Prostate gland (tissue), 2 donors: ENCODE data around the gene ZNF837.
A peak's percentile ranks its signal among the peaks of the same experiment; 100 is the strongest.

Experiments used
- CTCF ChIP-seq, 4 experiments: fragments of 200-600 bp in 2 of 4; fragments of 450-650 bp in 2 of 4; sonication (generic) in 2 of 4; IDR thresholded peaks; 1 replicate in 3 of 4; 2 replicates in 1 of 4; pipeline ENCODE4 v1.5.1; 2016 to 2019; ENCODE audit warnings: antibody characterized with exemption in 4 of 4, mild to moderate bottlenecking in 2 of 4, moderate library complexity in 2 of 4
- POLR2A ChIP-seq: fragments of 450-650 bp; IDR thresholded peaks from one replicate; pipeline ENCODE4 v1.6.1; 2016; ENCODE audit warnings: antibody characterized with exemption, mild to moderate bottlenecking
- POLR2AphosphoS5 ChIP-seq: sonication (generic); formaldehyde crosslinking; IDR thresholded peaks from one replicate; pipeline ENCODE4 v1.6.1; 2017; ENCODE audit warnings: antibody characterized with exemption

GRCh38 chr19:58326914-58327726 is 53.7 kb downstream of the ZNF837 start, which contains the start of gene ZSCAN22:
- TF ChIP-seq CTCF (IDR thresholded peaks at IDR 0.05) (peak in 2 of 4 experiments; percentile 14 to 26), POLR2A (peak; percentile 29), POLR2AphosphoS5 (peak; percentile 96)
